Sigmoid colon (tissue), 4 donors: ENCODE data around the gene TSPAN33.

ENCODE experiments used
- POLR2A ChIP-seq, 2 donors: fragments of 450-650 bp; IDR thresholded peaks; one replicate each; pipeline ENCODE4 v1.6.1; 2016; ENCODE audit warnings: antibody characterized with exemption in 2 of 2, mild to moderate bottlenecking in 2 of 2, moderate library complexity in 2 of 2
- POLR2AphosphoS5 ChIP-seq, 4 donors: sonication (generic); formaldehyde crosslinking; IDR thresholded peaks; one replicate each; pipeline ENCODE4 v1.6.1; 2017; ENCODE audit warnings: antibody characterized with exemption in 4 of 4
- TF ChIP-seq, protein P1 (sequence below), 4 experiments: fragments of 450-650 bp in 3 of 4; fragments of 200-600 bp in 1 of 4; IDR thresholded peaks; one replicate each; pipeline ENCODE4 v1.5.1; 2016 to 2019; ENCODE audit warnings: antibody characterized with exemption in 4 of 4, mild to moderate bottlenecking in 3 of 4, moderate library complexity in 2 of 4

DNA sequence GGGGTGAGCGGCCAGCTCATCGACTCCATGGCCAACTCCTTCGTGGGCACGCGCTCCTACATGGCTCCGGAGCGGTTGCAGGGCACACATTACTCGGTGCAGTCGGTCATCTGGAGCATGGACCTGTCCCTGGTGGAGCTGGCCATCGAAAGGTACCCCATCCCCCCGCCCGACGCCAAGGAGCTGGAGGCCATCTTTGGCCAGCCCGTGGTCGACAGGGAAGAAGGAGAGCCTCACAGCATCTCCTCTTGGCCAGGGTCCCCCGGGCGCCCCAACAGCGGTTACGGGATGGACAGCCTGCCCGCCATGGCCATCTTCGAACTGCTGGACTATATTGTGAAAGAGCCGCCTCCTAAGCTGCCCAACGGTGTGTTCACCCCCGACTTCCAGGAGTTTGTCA, 17.4 kb upstream of the TSPAN33 start:
- TF ChIP-seq, protein P1, sequence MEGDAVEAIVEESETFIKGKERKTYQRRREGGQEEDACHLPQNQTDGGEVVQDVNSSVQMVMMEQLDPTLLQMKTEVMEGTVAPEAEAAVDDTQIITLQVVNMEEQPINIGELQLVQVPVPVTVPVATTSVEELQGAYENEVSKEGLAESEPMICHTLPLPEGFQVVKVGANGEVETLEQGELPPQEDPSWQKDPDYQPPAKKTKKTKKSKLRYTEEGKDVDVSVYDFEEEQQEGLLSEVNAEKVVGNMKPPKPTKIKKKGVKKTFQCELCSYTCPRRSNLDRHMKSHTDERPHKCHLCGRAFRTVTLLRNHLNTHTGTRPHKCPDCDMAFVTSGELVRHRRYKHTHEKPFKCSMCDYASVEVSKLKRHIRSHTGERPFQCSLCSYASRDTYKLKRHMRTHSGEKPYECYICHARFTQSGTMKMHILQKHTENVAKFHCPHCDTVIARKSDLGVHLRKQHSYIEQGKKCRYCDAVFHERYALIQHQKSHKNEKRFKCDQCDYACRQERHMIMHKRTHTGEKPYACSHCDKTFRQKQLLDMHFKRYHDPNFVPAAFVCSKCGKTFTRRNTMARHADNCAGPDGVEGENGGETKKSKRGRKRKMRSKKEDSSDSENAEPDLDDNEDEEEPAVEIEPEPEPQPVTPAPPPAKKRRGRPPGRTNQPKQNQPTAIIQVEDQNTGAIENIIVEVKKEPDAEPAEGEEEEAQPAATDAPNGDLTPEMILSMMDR (IDR thresholded peaks at IDR 0.05): no peak
- TF ChIP-seq POLR2AphosphoS5 (IDR thresholded peaks at IDR 0.05) (no peak), POLR2A (IDR thresholded peaks at IDR 0.05) (no peak)
